GM21529 (cell line): ENCODE results near the gene SEMA6B.

Experiments used
- ATAC-seq: cut with Tn5 transposase; IDR thresholded peaks from one replicate; pipeline ENCODE4 v1.9.1; 2021; ENCODE audit not compliant: unreplicated experiment

The SEMA6B gene

DNA sequence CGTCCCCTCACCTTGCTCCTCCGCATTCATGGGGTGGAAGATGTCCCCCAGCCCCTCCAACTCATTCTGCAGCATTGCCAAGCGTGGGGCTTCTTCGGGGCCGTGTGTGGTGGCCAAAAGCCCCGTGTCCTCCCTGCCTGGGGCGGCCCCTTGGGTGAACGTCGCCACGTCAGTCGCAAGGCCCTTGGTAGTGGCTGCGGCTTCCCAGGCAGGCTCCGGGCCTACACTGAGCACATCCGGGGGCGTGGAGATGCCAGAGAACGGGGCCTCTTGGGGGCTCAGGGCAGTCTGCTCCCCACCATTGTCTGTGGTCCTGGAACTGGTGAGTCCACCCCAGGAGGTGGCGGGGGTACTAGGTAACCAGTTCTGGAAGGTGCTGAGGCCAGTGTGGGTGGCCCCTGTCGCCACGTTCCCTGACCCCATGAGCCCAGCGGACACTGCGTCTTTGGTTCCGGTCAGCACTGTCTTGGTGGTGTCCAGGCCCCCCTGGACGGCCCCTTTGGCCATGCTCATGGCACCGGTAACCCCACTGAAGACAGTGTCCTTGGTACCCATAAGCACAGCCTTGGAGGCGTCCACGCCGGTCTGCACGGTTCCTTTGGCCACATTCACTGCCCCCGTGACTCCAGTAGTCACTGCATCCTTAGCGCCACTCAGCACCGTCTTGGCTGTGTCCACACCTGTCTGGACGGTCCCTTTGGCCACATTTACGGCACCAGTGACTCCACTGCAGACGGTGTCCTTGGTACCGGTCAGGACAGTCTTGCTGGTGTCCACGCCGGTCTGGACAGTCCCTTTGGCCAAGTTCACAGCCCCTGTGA lies 48.8 kb downstream of the SEMA6B start:
- ATAC-seq: no peak

DNA sequence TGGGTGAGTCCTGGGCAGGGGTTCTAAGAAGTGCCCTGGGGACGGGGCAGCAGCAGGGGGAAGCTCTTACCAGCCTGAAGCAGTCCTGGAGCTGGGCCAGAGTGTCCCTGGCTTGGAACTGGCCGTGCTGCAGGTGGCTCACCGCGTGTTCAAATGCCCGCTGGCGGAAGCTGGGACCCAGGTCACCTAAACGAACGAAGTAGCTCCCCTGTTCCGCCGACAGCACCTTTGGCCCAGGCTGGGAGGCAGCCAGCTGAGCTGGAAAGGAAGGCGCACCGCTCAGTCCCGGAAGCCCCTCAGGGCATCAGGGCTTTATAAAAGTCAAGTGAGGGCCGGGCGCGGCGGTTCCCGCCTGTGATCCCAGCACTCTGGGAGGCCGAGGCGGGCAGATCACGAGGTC lies 50.8 kb downstream of the SEMA6B start:
- ATAC-seq: no peak

DNA sequence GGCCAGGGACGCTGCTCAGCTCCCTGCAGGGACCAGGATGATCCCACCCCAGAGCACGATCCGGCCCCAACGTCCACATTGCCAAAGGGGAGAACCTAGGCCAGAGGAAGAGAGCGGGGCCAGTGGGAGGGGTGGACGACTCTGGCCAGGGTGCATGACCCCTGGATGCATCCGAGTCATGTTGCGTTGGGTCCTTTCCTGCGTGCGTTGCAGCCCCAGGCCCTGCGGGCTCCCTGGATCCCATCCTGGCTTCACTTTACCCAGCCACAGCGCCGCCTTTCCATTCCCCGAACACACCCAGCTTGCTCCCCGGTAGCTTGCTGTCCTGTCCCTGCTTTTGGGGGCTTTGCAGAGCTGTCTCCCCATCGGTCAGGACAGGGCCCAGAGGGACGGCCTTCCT lies 51.7 kb downstream of the SEMA6B start:
- no peak for ATAC-seq

DNA sequence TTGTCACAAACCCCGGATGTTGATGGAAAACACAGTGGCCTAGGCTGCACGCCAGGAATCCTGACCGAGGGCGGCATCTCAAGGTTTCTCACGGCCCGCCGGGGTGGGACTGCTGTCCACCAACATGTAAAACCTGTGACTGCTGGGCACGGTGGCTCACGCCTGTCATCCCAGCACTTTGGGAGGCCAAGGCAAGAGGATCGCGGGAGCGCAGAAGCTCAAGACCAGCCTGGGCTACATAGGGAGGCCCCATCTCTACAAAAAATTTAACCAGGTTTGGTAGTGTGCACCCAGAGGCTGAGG lies 52.4 kb downstream of the SEMA6B start:
- no peak for ATAC-seq

DNA sequence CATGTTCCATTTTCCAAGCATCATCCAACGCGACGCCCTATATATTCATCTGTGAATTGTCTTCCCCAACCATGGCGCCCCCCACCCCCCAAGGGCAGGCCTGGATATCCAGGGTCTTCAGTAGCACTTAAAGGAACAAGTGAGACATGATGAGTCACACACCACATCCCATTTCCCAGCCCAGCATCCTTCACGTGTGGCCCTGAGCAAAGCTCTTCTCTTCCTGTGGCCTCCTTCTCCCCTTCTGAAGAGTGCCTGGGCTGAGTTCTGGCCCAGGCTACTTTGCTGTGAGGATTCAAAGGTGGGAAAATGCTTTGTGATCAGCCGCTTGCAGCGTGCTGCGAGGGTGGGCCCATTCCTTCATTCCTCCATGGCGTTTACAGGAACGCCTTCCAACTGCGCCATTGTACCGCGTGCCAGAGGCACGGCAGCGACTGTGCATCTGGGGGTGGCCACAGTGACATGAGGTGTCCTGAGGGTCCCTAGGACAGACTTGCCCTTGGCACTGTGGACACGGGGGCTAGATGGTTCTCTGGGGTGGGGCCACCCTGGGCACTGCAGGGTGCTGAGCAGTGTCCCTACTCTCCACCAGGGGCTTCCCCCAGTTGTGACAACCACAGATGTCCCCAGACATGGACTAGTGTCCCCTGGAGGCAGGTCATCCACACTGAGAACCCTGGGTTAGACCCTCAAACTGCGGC lies 52.9 kb downstream of the SEMA6B start:
- no peak for ATAC-seq

DNA sequence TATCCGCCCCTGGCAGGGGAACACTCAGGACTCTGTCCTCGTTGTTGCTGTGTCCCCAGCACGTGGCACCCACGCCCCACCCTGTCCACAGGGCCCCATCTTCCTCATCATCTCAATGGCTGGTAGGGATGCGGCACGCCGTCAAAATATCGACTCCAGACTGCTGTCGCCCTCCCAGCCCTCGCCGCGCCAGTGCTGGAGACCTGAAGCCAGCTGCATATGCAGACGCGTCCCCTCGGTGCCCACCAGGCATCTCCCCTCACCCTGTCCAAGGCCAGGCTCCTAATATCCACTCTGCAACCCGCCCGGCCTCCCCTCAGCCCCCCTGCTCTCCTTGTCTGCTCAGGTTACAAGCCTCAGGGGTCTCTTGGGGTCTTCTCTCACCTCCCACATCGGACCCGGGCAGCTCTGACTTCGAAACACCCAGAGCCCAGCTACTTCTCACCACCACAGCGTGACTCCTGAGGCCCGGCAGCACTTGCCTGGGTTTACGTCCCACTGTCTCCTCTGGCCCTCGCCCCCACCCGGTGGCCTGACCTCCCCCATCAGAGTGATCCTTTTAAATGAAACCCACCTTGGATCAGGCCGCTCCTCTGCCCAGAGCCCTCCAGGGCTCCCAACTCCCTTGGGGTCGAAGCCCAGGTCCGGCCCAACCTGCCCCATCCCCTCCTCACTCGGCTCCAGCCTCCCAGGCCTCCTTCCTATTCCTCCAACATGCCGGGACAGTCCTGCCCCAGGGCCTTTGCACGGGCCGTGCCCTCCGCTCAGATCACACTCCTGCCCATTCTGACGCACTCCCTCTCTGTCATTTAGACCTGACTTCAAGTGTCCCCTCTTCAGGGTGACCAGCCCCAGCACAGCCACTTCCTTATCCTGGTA lies 53.7 kb downstream of the SEMA6B start:
- ATAC-seq: no peak

DNA sequence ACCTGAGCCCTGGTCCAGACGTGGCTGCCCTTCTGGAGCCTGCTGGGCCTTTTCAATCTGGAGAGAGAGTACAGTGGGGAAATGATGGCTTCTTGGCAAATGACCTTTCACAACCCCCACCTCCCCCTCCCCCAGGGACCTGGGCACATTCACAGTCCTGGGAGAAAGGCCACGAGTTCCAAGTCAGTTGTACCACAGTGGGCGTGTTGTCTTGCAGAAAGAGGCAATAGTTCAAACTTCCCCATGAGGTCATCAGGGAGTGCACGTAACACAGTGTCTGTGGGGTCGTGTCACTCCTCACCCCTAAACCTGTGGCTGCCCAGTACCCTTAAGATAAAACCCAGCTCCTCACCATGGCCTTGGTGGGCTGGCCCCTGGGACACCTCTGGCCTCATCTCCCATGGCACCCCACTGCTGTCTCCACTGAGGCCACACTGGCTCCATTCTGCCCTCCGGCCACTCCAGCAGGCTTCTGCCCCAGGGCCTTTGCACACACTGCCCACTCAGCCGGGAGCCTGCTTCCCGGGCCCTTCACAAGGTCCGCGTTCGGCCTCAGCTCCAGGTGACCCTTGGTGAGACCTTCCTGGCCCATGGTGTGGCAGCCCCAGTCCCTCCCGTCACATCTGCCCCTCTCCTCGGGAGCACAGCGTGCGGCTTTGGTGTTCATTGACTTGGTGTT lies 54.5 kb downstream of the SEMA6B start:
- ATAC-seq: no peak

DNA sequence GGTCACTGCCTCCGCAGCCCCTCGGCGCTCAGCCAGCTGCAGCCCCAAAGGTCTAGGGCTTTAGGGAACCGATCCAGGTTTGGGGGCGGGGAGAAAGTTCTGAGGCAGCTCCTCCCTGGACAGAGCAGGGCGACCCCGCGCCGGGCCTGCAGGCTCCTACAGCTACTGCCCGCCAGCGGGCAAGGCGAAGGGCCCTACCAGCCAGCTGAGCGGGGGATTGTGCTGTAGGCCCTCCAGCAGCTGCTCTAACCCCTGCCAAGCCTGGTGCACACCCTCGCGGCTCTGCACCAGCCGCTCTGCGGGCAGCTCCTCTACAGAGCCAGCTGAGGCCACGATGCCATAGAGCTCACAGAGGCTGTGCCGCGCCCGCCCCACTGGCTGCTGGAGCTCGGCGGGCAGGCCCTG lies 55.2 kb downstream of the SEMA6B start:
- no peak for ATAC-seq

DNA sequence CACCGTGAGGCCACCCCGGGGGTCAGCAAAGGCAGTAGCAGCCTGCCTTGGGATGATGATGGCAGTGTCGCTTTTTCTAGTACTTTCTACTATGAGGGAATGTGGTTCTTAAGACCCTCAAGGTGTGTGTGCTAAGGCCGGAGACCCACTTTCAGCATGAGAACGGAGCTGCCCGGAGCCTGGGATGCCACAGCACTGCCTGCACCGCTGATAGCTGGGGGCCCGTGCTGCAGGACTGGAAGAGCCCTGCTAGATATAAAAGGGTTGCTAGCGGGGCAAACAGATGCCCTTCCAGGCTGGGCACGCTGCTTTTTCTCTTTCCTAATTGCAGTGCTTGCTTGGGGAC lies 55.7 kb downstream of the SEMA6B start:
- ATAC-seq: no peak

DNA sequence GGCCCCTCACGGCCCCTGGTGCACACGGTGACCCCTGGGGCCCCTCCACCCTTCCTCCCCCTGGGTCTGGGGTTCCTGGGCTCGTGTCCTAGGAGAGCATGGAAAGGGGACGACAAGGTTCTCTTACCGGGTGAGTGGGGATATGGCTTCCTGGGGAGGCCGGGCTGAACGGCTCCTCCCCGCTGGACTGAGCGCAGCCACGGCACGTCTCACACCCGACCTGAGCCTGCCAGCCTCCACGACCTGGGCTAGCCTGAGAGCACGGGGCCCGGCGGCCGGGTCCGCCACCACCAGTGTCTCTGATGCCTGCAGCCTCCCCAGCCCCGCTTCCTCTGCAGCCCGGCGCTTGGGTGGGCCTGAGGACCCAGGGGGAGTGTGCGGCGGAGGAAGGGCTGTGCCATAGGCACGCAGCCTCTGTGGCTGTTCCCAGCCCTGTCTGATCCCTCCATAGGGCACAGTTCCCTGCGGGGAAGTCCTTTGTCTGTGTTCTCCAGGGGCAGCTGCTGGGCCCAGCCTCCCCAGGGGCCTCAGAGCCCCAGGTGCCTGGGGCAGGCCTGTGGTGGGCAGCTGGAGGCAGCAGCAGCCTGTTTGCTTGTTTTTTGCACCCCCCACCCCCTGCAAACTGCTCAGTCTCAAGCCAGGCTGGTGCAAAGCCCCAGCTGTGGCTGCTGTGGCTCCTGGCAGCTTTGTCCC lies 56.2 kb downstream of the SEMA6B start:
- ATAC-seq: no peak

DNA sequence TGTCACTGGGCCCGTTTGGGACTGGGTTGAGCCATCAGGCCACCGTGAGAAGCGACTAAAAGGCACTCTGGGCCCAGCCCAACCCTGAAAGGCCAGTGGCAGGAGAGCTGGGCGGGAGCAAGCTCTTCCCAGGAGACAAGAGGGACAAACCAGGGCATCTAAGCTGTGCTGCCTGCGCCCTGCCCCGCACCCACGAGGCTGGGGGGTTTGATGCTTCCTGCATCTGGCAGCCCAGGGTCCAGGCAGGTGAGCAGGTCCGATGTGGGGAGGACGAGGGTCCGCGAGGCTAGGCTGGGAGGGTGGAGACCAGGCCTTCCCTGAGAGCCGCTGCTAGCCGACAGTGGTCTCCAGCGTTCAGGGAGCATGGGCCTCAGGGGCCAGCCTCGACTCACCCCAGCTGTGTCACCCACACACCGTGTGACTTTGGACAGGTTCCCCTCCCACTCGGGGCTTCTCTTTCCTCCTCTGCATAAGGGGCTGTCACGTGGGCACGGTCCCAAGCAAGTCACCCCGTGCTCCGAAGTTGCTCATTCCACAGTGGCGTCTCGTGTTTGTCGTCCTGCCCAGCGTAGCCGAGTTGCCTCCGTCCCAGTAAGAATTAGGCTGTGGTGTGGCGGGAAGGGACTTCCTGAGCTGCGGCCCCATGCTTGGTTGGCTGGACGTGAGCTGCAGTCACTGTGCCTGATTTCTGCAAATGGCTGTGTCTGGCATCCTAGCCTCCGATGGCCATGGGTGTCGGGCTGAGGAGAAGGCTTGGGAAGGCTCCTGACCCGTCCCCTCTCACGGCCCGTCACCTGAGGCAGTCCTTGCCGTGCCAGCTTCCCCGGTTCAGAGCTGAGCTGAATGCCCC lies 57.0 kb downstream of the SEMA6B start:
- ATAC-seq: no peak

DNA sequence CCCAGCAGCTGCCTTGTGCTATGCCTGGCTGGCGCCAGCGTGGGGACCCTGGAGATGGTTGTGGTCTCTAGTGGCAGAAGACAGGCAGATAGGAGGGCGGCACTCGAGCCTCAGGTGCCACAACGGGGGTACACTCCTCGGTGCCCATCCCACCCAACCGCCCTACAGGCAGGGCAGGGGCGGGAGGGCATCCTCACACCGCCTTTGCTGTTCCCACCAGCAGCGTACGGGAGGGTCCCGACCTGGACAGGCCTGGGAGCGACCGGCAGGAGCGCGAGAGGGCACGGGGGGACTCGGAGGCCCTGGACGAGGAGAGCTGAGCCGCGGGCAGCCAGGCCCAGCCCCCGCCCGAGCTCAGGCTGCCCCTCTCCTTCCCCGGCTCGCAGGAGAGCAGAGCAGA lies 57.8 kb downstream of the SEMA6B start:
- ATAC-seq: no peak

DNA sequence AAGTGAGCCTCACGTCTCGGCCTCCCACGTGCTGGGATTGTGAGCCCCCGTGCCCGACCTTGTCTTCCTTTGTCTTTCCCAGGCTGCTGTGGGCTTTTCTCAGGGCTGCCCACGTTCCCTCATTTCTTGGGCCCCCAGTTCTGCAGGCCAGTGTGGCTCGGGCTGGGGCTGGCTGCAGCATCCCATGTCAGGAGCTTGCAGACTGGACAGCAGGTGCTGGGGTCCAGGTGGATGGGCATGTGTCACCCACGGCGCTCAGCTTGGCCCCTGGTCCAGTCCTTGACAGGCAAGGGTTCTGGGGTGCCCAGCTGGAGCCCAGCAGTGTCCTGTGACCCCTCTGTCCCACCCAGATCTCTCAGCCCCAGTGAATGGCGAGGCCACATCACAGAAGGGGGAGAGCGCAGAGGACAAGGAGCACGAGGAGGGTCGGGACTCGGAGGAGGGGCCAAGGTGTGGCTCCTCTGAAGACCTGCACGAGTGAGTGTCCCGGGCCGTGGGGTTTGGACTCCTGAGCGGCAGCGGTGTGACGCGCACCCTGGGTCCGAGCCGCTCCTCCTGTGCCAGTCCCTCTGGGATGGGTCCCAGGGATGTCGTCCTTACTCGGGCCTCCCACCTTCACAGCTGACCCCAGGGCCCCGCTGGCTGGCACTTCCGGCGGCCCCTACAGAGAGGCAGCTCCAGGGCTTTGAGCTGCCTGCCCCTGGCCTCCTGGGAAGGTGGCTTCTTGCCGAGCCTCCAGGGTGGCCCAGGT lies 58.5 kb downstream of the SEMA6B start:
- no peak for ATAC-seq

DNA sequence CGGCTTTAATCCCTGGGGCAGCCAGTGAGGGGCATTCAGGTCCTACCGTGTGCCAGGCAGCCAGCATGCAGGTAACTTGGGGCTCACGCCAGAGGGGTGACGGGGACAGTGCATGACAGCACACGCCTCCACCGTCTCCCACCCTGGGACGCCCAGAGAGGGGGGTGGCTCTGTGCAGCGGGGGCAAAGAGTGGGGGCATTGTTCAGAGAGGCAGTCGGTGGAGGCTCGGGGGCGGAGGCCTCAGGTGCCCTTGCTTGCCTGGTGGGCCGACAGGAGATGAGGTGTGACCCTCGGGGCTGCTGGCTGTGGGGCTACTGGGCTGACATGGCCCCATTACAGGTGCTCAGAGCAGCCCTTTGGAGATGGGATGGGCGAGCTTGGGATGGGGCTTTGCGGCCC lies 59.6 kb downstream of the SEMA6B start:
- ATAC-seq: no peak

DNA sequence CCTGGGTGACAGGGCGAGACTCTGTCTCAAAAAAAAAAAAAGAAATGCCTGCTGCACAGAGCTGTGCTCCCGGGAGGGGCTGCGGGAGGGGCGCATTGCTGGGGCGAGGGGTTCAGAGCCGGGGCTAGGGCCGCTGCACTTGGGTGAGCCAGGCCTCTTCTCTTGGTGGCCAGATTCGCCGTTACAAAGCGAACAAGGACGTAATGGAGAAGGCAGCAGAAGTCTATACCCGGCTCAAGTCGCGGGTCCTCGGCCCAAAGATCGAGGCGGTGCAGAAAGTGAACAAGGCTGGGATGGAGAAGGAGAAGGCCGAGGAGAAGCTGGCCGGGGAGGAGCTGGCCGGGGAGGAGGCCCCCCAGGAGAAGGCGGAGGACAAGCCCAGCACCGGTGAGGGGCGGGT lies 60.2 kb downstream of the SEMA6B start:
- ATAC-seq: no peak

DNA sequence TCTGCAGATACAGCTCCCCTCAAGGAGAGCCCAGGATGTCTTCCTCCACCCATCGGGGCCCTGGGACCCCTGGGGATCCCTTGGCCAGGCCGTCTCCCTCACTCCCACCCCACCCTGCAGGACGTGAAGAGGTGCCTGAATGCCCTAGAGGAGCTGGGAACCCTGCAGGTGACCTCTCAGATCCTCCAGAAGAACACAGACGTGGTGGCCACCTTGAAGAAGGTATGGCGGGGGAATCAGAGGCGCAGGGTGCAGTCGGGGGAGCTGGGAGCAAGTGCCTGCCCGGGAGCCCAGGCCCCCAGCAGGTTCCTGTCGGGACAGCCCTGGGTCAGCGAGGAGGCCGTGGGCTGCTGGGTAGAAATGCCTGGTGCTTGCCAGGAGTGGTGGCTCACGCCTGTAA lies 60.8 kb downstream of the SEMA6B start:
- no peak for ATAC-seq

DNA sequence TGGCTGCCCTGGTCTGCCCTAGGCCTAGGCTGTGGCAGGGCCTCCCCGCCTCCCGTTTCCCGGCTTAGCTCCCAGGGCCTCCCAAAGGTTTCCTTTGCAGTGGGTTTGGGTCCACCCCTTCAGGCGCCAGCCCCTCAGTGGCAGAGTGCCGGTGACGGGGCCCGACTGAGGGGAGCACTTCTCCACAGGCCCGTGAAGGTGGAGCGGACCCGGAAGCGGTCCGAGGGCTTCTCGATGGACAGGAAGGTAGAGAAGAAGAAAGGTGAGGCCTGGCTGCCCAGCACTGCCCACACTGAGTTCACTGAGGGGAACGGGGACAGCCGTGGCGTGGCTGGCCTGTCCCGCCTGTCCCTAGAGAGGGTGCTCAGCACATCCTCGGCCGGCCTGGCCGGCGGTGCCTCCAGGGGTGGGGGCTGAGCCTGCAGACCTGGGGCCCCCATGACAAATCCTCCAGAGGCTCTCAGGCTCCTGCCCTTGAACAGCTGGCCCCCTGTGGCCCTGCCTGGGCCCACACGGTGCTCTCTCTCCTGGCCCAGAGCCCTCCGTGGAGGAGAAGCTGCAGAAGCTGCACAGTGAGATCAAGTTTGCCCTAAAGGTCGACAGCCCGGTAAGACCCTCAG lies 61.6 kb downstream of the SEMA6B start:
- ATAC-seq: no peak

DNA sequence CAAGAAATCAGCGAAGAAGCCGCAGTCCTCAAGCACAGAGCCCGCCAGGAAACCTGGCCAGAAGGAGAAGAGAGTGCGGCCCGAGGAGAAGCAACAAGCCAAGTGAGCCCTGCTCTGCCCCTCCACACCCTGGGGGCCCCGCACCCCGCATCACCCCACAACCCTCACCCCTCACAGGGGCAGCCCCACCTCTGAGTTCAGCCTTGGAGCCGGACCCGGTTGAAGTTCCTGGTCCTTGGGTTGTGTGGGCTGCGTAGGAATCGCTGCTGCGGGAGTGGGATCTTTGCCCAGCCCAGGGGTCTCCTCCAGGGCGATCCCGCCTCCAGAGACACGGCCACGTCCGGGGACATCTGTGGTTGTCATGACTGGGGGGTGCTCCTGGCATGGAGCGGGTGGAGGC lies 63.2 kb downstream of the SEMA6B start:
- ATAC-seq: no peak

DNA sequence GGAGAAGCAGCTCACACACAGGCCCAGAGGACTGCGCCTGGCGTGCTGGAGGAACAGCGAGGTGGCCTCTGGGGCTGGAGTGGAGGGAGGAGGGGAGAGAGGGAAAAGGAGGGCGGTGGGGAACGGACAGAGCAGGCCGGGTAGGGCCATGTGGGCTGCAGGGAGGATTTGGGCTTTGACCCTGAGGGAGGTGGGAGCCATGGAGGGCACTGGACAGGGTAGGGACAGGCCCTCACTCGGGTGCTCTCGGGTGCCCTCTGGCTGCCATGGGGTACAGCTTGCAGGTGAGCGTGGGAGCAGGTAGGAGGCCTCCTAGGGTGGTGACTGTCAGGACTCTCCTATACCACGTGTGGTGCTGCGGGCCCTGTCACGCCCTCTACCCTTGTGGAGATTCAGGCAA lies 64.0 kb downstream of the SEMA6B start:
- ATAC-seq: no peak
